Suppressor macrophage treated with lipopolysaccharide for 1 hour (primary cell): ENCODE measurements around the gene CCDC146.
"Not testable (repeated sequence)": the region's sequence is repeated elsewhere in the genome, so short reads cannot be mapped to it uniquely, and the experiment has no call there.

ENCODE experiments used
- DNase-seq, 3 donors: peaks; one replicate each; pipeline ENCODE4 v3.0.0-alpha.2; 2020 to 2022

CCDC146 gene

DNA sequence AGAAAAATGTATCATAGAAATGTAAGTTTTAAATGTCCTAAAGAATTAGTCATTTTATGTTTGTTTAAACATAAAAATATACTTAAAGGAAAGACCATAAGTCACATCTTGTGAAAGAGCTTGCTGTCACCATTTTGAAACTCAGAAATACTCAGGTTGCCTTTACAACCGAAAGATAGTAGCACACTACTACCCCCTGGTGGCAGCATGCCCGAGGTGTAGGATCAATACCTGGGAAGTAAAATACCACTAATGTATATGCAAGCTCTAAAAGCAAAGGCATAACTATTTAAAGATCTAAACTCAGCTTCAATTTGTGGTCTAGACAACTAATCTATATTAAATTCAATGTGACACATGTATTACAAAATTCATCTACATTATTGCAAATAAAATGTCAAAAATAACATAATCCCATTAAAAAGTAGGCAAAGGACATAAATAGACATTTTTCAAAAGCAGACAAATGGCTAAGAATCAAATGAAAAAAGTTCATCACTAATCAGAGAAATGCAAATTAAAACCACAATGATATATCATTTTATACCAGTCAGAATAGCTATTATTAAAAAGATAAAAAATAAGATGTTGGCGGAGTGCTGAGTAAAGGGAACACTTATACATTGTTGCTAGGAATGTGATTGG, 124.9 kb downstream of the CCDC146 start:
- peak; percentile 91 to 94 (median 92) for DNase-seq

DNA sequence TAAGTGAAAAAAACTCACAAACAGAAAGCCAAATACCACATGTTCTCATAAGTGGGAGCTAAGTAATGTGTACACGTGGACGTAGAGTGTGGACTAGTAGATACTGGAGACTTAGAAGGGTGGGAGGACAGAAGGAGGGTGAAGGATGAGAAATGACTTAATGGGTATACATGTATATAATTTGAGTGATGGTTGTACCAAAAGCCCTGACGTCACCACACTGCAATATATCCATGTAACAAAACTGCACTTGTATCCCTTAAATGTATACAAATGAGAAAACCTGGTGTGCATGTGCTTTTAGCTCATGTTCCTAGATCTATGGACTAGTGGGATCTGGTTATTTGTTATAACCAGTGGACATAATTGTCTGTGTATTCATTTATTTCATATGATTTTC, 125.7 kb downstream of the CCDC146 start:
- DNase-seq = no peak

DNA sequence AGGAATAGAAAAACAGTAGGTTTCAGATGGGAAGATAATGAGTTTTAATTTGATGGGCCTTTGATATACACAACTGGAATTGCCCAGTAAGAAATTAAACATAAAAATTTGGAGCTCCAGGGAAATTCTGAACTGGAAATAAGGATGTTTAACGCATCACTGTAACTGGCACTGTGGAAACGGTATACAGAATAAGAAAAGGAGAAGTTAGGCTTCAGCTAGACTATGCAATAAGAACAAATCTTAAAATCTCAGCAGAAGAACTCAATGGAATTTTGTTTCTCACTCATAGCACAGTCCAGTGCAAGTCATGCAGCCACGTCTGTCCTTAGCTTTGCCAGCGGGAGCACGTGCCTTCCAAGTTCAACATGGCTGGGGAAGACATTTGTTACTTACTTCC, 130.1 kb downstream of the CCDC146 start:
- peak; percentile 27 to 53 (median 47) for DNase-seq

DNA sequence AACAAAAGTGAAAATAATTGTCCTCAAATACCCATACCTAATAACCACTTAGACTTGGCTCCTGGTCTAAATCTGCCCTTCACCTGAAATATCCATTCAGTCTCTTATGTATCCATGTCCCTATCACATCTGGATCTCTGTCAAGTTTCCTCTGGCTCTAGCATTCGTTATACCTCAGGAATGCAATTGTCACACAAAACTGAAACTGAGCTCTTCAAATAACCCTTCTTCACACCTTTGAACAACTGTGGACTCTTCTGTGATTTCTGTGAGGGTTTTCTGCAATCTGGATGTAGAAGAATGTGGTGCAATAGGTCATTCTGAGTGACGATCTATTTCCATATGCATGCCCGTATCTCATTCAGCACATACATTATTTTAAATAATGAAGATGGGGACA, 130.7 kb downstream of the CCDC146 start:
- no peak for DNase-seq

DNA sequence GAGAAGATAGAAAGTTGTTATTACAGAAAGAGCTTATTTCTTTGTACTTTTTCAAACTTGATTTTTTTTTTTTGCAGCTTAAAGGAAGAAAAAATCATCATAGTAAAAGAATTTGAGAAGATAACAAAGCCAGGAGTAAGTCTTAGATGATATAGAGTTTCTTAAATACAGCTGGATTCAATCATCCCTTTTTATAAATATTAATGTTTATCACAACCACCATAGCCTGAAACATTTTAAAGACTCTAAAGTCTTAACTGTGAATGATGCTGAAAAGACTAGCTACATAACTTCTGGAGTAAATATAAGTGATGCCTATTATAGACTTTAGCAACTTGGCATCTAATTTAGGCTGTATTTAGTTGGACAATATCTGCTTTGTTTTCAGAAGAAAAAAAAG, 132.0 kb downstream of the CCDC146 start:
- DNase-seq = no peak

DNA sequence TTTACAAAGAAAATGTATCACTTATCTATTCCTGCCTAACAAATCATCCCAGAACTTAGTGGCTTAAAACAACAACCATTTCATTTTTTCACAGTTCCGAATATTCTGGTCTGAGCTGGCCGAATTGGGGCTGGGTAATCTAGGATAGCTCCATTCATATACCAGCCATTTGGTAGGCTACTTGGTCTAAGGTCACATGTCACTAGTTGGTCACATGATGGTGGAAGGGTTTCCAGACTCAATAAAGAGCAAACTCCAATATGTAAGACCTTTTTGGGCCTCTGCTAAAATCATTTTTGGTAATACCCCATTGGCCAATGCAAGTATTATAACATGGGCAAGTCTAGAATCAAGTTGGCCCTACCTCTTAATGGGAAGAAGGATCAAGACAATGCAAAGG, 132.5 kb downstream of the CCDC146 start:
- DNase-seq = no peak

DNA sequence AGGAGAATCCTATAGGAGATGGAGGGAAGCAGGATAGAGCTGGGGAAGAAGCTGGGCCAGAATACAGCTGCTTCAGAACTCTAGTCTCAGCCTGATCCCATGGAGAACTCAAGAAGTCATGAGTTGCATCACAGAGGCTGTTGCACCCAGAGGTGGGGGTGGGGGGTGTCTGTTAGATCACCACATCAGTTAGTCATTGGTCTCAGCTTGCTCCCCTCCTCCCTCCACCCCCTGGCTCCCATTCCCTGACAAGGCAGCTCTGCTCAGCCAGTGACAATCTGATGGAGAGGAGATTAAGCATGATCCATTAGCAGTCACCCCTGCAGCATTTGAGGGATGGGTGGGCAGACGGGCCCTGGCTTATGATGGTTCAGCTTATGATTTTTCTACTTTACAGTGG, 135.6 kb downstream of the CCDC146 start:
- DNase-seq = peak; percentile 58 to 83 (median 71)

DNA sequence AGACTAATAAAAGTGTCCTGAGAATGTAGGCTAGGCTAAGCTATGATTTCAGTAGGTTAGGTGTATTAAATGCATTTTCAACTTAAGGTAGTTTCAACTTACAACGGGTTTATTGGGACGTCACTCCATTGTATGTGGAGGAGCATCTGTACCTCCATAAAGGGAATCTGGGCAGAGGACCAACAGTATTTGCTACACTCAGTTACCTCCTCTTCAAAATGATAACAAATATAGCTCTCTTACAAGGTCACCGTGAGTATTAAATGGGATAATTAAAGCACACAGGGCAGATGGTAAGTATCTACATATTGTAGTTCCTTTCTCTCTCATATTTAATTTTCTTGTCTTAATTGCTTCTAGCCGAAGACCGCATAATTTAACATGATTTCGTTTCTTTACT, 136.2 kb downstream of the CCDC146 start:
- no peak for DNase-seq

DNA sequence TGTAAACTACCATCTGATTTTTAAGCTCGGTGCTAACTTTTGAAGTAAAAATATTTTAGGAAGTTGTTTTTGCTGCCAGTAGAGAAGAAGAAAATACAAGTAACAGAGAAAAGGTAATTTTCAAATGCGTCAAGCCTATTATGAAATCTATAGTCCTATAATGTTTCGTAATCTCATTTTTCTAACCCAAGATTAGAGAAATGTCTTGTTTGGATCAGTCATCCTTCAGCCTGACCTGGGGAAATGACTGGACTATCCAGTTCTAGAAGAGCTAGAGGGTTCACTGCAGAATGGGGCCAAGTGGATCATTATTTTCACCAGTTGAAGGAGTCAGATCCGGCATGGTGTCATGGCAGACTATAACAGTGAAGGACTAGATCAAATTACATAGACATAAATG, 139.9 kb downstream of the CCDC146 start:
- DNase-seq = peak in 2 of 3 donors; percentile 10 to 52

DNA sequence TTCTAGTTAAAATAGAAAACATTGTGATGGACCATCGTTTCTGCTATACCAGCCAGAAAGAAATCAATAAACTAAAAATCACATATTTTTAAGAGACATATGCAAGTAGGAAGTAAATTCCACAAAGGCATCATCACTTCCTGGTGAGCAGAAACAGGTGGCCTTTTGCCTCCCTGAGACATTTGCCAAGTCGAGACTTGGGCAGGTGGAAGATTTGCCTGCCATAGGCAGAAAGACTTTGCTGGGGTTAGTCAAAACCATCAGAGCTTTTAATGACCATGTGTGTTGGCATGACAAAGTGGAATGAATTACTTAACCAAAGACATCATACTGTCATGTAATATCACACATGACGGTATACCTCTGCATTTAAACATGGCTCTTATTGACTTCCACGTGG, 143.3 kb downstream of the CCDC146 start:
- DNase-seq = no peak

DNA sequence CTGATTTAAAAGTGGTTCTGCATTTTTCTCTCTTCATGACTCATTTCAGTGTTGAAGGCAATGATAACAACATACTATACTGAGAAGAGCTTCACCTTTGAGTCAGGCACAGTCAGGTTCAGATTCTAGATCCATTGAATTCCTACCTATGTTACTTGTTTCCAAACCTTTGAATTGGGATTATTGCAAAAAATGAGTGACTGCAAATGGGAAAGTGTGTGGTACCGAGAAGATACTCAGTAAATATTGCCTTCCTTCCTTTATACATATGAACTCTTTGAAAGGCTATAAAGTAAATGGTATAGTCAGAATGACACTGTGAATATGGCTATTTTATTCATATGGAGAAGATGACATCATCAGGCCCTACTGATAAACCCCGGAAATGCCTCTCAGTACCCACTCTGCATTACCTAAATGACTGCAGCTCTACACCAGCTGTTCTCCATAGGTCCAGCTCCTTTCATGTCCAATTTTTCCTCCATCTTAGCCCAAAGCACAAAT, 143.9 kb downstream of the CCDC146 start:
- no peak for DNase-seq

DNA sequence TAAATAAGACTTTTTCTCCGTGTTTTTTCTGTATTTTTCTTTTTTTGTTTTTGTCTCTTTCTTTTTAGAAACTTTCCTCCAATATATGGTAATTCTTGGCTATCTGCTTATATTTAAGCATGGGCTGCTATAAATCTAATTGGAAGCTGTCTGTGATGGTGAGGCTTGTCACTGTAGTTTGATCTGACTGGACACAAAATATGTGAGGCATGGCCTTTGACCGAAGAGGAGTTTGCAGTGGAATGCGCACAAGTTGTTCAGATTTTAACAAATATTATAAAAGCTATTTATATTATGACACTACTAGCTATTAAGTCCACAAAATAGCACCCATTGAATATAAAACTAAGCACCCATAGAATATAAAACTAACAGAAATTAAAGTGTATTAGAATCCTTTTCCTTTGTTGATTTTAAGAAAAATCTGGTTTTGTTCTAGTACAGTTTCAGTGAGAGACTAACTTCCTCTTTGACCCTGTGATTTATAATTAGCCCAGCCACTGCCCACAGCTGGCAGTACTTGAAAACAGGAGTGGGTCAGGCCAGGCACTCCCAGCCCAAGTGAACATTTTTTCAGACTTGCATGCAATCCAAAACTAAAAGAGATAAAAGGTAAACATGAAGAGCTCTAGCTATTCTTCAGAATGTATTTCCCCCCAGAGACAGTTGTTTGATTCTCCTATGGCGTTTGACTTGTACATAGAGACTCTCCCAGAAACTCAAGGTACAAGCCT, 147.1 kb downstream of the CCDC146 start:
- DNase-seq = peak; percentile 48 to 53 (median 51)

DNA sequence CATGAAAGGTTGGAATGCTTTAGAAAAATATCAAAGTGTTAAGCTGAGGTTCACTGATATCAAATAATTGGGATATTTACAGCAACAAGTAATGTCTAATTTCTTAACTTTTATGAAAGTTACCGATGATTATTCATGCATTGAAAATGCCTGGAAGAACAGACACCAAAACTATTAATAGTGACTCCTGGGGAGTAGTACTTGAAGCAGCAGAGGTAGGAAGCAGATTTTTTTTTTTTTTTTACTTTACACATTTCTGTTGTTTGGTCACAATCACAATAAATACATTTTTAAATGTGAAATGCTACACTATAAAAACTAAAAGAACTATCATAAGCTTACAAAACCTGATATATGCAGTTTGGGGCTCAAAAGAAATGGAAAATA, 147.7 kb downstream of the CCDC146 start:
- DNase-seq = no peak

DNA sequence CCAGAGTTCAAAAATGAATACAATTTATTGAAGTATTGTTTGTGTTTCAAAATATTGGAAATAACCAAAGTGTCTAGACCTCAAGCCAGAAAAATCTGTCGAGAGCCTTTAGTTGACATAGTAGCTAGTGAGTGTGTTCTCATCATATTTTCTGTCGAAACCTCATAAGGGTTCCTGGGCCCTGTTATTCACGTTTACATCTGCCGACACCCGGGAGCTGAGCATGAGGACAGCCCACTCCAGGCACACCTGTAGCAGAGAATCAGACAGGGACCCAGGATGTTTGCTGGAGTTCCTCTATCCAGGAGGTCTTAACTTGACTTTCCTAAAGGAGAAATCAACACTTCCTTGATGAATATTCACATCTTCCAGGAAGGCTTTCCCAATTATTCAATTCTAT, 149.4 kb downstream of the CCDC146 start:
- DNase-seq = no peak

DNA sequence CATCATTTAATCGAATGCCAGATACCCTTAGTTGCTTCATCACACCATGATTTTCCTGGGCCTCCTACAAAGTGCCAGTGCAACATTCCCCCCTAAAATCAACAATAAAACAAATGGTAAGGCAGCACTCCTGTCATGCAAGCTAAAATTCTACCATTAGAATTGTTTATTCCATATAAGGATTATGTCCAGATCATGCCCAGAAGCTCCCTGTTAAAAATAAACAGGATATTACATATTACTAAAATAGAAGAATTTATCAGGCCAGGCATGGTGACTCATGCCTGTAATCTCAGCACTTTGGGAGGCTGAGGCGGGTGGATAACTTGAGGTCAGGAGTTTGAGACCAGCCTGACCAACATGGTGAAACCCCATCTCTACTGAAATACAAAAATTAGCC, 153.2 kb downstream of the CCDC146 start:
- not testable (repeated sequence) for DNase-seq

DNA sequence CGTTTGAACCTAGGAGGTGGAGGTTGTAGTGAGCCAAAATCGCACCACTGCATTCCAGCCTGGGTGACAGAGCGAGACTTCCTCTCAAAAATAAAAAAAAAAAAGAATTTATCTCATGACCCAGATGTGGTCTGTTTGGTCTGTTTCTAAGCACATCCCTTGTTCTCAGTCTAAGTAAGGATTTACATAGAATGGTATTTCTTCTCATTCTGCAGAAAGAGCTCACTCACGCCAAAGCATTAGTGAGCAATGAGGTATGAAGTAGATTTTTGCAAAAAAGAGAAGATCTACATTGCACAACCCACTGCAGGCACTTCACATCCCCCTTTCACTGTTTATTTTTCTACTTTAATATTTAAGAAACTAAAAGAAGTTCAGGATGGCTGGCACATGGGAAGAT, 153.7 kb downstream of the CCDC146 start:
- peak in 1 of 3 donors; percentile 34 for DNase-seq

DNA sequence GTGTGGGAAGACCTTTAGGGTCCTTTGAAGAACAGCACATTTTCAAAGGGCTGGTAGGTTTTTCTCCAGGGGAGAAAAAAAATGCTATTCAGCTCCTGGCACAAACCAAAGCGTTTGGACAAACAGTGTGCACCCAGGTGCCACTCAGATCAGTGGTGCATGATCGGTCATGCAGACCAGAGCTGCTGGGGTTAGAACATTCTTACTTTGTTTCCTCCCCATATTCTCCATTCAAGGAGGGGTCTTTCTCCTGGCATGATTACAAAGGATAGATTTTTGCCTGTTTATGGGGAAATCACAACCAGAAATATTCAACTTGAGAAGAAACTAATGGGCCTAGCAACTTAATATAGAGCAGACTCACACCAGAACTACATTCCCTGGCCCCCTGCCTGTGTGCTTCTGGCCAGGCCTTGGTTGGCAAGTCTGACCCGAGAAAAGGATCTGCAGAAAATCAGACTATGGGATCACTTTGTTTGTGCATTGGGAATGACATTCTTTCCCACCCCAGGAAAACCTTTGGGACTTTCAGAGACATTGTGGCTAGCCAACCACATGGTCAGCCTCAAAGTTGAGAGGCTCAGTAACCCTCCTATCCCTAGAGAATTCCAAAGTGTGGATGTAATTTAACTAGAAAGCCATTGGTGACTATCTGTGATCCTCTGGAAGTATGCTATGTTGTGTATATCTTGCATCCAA, 159.5 kb downstream of the CCDC146 start:
- DNase-seq = no peak

DNA sequence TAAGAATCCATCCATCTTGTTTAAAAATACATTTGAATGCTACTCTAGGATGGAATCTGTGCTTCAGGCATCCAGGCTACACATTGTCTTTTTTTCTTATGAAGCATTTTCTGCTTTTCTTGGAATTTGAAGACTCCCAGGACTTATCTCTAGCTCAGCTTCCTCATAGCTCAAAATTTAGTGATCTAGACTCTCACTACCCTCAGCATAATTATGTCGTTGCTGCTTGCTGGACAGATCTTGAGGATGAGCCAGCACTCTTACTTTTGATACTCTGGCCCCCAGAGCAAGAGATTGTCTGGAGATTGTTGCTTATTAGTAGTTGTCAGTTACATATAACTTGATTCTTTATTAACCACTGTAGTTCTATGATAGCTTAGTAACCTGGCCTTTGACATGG, 160.5 kb downstream of the CCDC146 start:
- DNase-seq = no peak

DNA sequence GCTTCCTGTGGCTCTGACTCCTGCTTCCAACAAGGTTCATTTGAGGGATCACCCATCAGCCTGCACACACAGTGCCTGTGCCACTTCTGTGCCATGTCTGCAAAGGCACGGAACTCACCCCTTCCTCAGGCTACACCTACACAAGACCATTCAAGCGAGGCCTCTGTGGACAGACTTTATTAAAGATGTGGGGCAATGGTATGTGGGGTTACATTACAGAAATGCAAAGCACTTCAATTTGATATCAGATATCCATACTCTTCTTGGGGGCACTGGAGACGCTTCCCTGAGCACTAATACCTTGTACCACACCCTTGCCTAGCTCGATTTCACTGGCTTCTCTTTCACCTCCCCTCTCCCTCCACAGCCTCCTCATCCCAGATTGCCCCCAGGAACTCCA, 161.6 kb downstream of the CCDC146 start:
- no peak for DNase-seq

DNA sequence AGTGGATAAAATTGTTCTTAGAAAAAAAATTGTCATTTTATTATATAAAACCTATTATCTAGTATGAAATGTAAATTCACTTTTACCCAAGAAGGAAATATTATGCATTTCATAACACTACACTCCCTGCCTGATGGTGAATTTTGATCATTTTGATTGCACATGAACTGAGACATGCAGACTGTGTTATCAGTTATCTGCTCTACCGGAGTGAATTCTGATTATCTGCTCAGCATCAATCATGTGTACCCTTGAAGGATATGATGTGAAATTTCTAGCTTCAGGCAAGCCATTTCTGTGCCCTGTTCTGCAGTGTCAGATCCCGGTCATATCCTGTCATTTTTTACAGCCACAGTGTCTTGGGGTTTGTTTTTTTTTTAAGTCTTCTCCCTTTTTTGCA, 162.2 kb downstream of the CCDC146 start:
- DNase-seq = no peak

DNA sequence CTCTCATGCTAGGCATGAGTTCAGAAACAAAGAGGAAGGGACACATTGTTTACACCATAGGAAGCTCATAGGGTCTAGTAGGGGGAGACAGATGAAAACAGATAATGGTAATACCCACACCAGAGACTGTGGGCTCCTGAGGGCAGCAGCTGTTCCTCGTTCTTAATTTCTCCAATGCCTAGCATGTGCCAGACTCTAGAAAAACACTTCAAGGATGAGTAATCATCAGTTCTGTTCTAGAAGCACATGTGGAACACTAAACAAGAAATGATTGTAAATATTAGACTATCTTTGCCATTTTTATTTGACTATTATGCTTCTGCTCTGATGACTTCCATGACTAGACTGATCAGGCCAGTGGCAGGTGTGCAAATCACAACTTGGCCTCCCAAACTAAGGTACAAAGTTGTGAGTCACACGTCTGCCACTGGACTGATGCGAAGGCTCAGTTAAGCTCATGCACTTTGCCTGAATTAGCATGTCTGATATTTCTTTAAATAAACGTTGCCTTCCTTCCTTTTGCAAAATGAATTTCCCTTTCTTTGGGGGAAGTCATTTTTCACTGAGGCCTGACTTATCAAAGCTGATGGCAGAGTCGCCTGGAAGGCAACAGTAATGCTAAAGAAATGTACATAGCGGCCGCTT, 166.4 kb downstream of the CCDC146 start:
- no peak for DNase-seq

DNA sequence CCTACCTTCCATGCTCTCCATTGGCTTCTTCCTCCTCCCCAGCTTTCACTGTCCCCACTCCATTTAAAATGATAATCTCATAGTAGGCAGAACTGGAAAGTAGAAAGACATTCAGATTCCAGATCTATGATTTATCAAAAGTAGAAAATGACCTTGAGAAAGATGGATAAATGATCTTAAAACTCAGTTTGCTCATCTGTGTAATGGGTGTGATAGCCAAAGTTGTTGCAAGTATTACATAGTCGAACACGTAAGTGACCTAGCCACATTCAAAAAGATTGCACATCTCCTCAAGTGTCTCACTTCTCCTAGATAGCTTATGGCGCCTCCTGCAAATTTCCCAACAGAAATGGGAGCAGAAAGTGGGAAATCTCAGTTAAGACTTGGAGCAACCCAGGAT, 167.0 kb downstream of the CCDC146 start:
- no peak for DNase-seq

DNA sequence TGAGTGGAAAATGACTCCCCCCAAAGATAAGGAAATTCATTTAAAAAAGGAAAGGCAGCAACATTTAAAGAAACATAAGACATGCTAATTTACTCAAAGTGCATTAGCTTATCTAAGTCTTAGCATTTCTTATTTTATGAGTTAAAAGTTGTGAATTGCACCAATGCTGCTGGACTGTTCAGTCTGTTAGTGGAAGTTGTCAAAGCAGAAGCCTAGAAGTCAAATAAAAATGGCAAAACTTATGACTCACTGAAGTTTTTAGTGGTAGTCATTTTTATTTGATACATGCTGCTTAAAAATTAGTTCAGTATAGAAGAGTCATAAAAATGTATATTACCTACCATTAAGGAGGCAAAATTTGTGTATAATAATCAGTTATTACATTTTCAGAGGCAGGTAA, 168.0 kb downstream of the CCDC146 start:
- no peak for DNase-seq

DNA sequence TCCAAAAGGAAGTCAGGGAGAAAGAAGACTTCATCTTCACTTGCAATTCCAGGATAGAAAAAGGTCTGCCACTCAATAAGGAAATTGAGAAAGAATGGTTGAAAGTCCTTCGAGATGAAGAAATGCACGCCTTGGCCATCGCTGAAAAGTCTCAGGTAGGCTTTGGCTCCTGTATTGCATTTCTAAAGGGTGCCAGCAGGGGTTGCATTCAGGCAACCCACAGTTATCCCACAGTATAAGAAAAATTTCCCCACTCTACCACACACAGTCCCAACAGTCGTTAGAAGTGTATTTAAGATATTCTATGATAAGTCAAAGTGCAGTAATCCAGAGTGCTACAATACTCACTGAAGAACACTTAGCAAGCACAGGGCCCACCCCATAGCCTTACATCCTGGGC, 170.6 kb downstream of the CCDC146 start:
- no peak for DNase-seq
